AG09309 (cell line): ENCODE measurements around the gene DNAH3.
"Not testable (repeated sequence)": the region's sequence is repeated elsewhere in the genome, so short reads cannot be mapped to it uniquely, and the experiment has no call there.

Experiments
- DNase-seq: peaks from one replicate; pipeline ENCODE4 v3.0.0-alpha.2; 2010; ENCODE audit warnings: low read depth
- H3K4me3 ChIP-seq: 2 replicates; pipeline ENCODE4 v1.5.1; 2011; ENCODE audit warnings: mild to moderate bottlenecking, low read depth, low read length, moderate library complexity; ENCODE audit not compliant: control insufficient read depth
- TF ChIP-seq, protein P1 (sequence below): IDR thresholded peaks from 2 replicates; pipeline ENCODE4 v1.5.1; 2011; ENCODE audit warnings: mild to moderate bottlenecking, low read depth, low read length, inconsistent platforms; ENCODE audit not compliant: insufficient read depth, control insufficient read depth; ENCODE audit errors: missing control alignments

The DNAH3 gene

GRCh38 chr16:21117567-21117966, 33.1 kb downstream of the DNAH3 start:
- no peak overlapping the region for H3K4me3 ChIP-seq
- DNase-seq = no peak
- TF ChIP-seq, protein P1, sequence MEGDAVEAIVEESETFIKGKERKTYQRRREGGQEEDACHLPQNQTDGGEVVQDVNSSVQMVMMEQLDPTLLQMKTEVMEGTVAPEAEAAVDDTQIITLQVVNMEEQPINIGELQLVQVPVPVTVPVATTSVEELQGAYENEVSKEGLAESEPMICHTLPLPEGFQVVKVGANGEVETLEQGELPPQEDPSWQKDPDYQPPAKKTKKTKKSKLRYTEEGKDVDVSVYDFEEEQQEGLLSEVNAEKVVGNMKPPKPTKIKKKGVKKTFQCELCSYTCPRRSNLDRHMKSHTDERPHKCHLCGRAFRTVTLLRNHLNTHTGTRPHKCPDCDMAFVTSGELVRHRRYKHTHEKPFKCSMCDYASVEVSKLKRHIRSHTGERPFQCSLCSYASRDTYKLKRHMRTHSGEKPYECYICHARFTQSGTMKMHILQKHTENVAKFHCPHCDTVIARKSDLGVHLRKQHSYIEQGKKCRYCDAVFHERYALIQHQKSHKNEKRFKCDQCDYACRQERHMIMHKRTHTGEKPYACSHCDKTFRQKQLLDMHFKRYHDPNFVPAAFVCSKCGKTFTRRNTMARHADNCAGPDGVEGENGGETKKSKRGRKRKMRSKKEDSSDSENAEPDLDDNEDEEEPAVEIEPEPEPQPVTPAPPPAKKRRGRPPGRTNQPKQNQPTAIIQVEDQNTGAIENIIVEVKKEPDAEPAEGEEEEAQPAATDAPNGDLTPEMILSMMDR = no peak

GRCh38 chr16:21116148-21116693, 34.4 kb downstream of the DNAH3 start:
- TF ChIP-seq, protein P1 = no peak
- DNase-seq = no peak
- no peak overlapping the region for H3K4me3 ChIP-seq

DNA sequence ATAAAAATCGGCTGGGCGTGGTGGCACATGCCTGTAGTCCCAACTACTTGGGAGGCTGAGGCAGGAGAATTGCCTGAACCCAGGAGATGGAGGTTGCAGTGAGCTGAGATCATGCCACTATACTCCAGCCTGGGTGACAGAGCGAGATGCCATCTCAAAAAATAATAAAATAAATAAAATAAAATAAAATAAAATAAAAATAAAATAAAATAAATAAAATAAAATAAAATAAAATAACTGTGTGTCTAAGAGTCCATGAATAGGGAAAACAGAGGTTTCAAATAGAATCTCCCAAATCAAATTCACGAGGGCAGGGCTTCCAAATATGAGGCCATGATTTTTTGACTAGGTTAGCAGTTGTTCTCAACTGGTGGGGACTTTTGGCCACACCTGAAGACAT, 35.1 kb downstream of the DNAH3 start:
- H3K4me3 ChIP-seq = not testable (repeated sequence)

DNA sequence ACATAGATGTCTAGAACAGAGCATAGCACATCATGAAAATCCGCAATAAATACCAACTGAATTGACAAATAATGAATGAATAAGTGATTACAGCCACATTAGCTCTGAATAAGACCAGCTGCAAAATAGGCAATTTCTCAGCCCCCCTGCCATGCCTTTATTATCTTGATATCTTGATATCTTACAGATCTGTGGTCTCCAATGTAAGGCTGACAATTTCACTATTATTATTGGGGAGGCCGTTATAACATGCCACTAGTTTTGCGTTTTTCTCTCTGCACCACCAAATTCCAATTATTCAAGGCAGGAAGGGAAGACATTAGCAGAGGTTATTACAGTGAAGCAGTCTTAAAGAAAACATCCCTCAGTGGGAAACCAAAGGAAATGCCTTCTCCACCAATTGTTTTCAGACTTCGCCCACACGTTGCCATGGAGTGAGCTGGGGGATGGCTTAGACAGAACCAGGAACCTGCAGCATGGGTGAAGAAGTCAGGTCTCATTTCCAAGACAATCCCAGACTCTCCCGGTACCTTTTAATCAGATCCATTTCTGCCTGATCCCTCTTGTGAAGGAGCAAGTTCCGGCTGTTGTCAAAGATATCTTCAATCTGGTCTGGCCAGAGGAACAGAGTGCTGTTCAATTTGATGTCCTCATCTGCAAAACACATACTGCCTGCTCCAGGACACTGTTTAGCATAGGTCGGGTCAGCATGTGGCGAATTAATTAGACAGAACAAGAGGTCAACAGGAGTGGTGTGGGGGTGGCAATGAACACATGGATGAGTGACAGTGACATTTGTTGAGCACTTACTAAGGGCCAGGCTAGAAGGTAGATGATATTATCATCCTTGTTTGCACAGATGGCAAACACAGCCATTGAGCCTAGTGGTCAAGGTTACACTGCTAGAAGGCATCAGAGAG, 46.4 kb downstream of the DNAH3 start:
- DNase-seq = no peak
- TF ChIP-seq, protein P1 = no peak
- no peak overlapping the region for H3K4me3 ChIP-seq

More for the DNA sequence above, 35.1 kb downstream of the DNAH3 start:
- not testable (repeated sequence) for DNase-seq

DNA sequence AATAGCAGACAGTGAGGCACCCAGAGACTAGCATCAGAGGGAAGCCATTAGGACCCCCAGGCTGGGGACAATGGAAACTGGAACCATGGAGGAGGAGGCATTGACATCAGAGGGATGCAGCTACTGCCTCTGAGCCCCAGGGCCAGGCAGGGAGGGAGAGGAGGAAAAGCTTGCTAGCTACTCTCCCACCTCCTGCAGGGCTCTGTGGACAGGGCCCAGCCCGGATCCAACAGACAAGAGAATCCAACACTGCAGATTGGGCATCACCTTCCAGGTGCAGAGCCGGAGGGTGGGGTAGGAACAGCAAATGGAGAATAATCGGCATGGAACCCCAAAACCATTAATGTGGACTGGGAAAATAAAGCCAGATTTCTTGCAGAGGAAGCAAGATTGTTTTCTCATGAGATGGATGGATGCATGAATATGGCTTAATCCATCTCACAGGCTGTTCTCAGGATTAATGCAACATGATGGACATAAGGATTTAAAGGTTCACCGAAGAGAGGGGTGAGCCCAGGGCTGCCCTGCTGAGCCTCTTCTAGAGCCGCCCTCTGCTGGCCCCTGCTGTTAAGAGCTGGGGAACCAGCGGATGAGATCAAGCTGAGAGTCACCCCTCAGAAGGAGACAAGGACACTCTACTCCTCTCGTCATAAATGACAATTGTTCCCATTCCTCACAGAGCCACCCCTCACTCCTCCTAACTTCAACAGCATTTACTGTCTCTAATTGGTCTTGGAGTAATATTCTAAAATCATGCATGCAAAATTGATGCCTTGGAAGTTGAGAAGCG, 48.8 kb downstream of the DNAH3 start:
- TF ChIP-seq, protein P1 = peak; percentile 29
- H3K4me3 ChIP-seq = no peak overlapping the region
- no peak for DNase-seq

- TF ChIP-seq, protein P1 = no peak
- H3K4me3 ChIP-seq = no peak overlapping the region
- DNase-seq = no peak
Observed at GRCh38 chr16:21100447-21100846, 50.2 kb downstream of the DNAH3 start.
